Measurements from ENCODE around the gene TBL1Y.

The TBL1Y gene

DNA sequence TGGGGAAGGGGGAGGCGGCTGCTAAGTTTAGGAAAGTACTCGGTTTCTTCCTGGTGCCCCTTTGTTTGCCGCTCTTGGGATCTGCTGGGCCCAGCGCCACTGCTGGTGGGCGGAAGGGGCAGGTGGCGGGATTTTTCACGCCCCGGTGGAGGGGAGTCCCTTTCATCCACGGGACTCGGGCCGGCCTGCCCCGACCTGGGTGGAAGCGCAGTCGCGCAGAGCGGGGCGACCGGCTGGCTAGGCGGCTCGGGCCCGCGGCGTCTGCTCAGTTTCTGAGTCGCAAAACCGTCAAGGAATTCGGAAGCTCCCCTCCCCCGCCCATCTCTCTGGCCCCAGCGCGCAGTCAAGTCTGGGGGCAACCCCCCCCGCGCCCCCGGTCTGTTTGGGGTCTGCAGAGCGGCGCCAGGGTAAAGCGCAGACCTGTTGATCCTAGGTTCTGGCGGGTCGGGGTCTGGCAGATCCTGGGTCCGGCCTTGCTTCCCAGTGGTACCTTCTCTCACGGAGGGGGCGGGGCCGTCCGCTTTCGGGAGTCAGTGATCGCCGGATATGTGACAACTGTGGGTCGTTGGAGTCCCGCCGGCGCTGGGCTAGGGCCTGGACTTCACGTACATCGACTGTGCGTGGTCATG lies 870 bp downstream of the TBL1Y start, which contains the start of gene AMELY:
TSS of gene AMELY (minus strand) at position 500 of the 629 bp plus-strand sequence. CDS start 39,144 bp downstream, outside the sequence.
- DNase-seq (ENCODE audit: insufficient read length, low spot score) (no peak), FAIRE-seq (no peak)
- TF ChIP-seq CTCF (IDR thresholded peaks at IDR 0.05; ENCODE audit: insufficient read depth, missing control alignments), result no peak

DNA sequence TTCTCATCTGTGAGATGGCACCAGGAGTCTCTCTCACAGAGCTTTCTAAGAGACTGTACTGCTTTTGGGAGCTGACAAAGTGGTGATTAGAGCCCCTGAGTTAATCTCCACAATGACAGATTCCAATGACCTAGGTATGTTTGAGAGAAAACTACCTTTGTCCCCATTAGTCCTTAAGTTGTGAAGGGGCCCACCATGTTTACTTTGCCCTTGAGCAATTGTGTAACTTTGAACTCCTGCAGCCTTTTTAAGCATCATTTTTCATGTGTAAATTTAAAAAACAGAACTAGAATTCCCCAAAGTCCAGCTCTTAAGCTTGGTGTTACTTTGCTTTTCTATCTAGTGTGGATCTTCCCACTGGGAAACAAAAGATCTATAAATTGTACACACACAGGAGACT lies 2.9 kb downstream of the TBL1Y start:
- no peak for DNase-seq (ENCODE audit: insufficient read length, low spot score)
- no peak for TF ChIP-seq CTCF (IDR thresholded peaks at IDR 0.05; ENCODE audit: insufficient read depth, missing control alignments)
- no peak for FAIRE-seq

DNA sequence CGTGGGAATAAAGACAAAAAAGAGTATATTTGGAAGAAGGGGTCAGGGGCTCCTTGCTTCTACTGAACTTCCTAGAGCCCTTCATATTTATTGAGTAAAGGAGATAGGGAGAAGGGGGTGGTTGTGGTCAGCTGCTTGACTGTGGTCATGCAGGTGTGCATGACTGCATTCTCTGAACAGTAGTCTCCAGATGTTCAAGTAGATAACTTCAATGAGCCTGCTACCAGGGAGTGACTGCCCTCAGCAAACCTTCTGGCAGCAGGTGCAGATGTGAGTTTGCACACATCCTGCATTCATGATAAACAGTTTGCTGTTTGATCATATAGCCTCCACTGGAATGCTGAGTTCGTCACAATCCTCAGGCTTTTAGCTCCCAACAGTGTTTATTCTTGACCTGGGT lies 10.6 kb downstream of the TBL1Y start:
- FAIRE-seq (no peak), DNase-seq (ENCODE audit: insufficient read length, low spot score) (no peak)
- no peak for TF ChIP-seq CTCF (IDR thresholded peaks at IDR 0.05; ENCODE audit: insufficient read depth, missing control alignments)

GRCh38 chrY:6928265-6928664 lies 17.8 kb downstream of the TBL1Y start:
- DNase-seq (ENCODE audit: insufficient read length, low spot score), result no peak
- no peak for FAIRE-seq
- TF ChIP-seq CTCF (IDR thresholded peaks at IDR 0.05; ENCODE audit: insufficient read depth, missing control alignments), result no peak

- DNase-seq (ENCODE audit: insufficient read length, low spot score) (no peak), FAIRE-seq (no peak)
- TF ChIP-seq CTCF (IDR thresholded peaks at IDR 0.05; ENCODE audit: insufficient read depth, missing control alignments), result no peak
Measured at GRCh38 chrY:6929237-6929636, 18.7 kb downstream of the TBL1Y start.

DNA sequence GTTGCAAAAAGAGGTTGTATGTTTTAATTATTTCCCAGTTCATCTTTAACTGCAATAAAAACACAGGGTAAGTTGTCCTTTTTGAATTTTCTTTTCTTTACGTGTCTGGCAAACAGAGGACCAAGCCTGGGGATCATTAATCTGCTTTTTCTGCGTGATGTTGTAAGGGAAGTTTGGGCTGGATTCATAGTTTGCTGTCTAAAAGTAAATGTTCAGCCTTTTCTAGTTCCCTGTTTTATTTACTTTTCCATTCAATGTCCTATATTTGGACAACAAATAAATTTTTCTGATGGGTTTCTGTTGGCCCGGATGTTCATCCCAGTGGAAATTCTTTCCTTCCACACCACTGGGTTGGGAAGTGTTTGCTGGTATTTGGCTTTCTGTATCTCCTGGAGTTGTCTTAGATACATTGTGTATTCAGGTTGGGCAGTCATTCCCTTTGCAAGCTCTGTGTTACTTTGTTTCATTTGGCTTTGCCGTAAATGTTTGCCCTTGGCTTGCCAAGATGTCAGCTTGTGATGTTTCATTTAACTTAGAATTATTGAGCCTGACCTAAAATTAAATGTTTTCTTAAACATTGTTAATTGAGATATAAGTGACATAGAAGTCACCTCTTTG lies 21.4 kb downstream of the TBL1Y start:
- FAIRE-seq, result no peak

More for the DNA sequence above, 21.4 kb downstream of the TBL1Y start:
- DNase-seq (ENCODE audit: insufficient read length, low spot score), result no peak
- TF ChIP-seq CTCF (IDR thresholded peaks at IDR 0.05; ENCODE audit: insufficient read depth, missing control alignments), result no peak
